T-helper 17 cell (primary cell): ENCODE data around the gene OR1M1. TPM values are rescaled to one million over a fixed set of nuclear protein-coding genes. Genes with fewer than 3 reads are reported as not detected.
"Not testable (repeated sequence)": the region's sequence is repeated elsewhere in the genome, so short reads cannot be mapped to it uniquely, and the experiment has no call there.

Experiments
- ATAC-seq: fragments of 150-1000 bp; cut with Tn5 transposase; 2 replicates; pipeline ENCODE4 v1.10.0; 2021; ENCODE audit warnings: mild to moderate bottlenecking, moderate library complexity
- DNase-seq, 3 donors: peaks; one replicate each; pipeline versions ENCODE4 v3.0.0 to v3.0.0-alpha.2; 2020 to 2021
- H3K9me3 ChIP-seq: one replicate; pipeline ENCODE4 v1.7.0; 2013; ENCODE audit warnings: low read length, mild to moderate bottlenecking; ENCODE audit not compliant: control insufficient read depth, poor library complexity, severe bottlenecking
- H3K27ac Mint-ChIP-seq: one replicate; pipeline ENCODE4 v1.8.0; 2022; ENCODE audit warnings: mild to moderate bottlenecking, moderate library complexity, mixed read lengths
- H3K27me3 Mint-ChIP-seq: one replicate; pipeline ENCODE4 v1.8.0; 2022; ENCODE audit warnings: mixed read lengths
- H3K36me3 Mint-ChIP-seq: one replicate; pipeline ENCODE4 v1.8.0; 2022; ENCODE audit warnings: low read depth, mixed read lengths
- H3K4me1 Mint-ChIP-seq: one replicate; pipeline ENCODE4 v1.8.0; 2022; ENCODE audit warnings: mild to moderate bottlenecking, mixed read lengths
- H3K4me3 Mint-ChIP-seq: one replicate; pipeline ENCODE4 v1.8.0; 2022; ENCODE audit warnings: mild to moderate bottlenecking, moderate library complexity, mixed read lengths
- total RNA-seq, 4 donors: library from RNA in 2 of 4; stranded (reverse) in 2 of 4; gene quantifications; one replicate each; pipeline ENCODE4 v1.2.3 and lab custom pipeline; 2022 to 2026

OR1M1 gene
- not detected for total RNA-seq
- 0 reads per million in 2 donors for total RNA-seq (lab: John Stamatoyannopoulos, UW)

GRCh38 chr19:9086761-9087160 lies at the start of gene OR1M1:
OR1M1 (plus strand) TSS chr19:9087061; CDS start chr19:9093245, 6,184 bp downstream.
- no peaks in the 10 kb centered on the region for H3K9me3 ChIP-seq
- no peaks in the 10 kb centered on the region for H3K36me3 Mint-ChIP-seq
- ATAC-seq (no peak), DNase-seq (no peak)
- no peak within 1 kb of the TSS for H3K27ac Mint-ChIP-seq
- peaks cover 28% of the 10 kb centered on the region for H3K27me3 Mint-ChIP-seq
- no peak within 1 kb of the TSS for H3K4me3 Mint-ChIP-seq
- no peaks in the 10 kb centered on the region for H3K4me1 Mint-ChIP-seq

GRCh38 chr19:9037400-9038062 lies 49.3 kb upstream of the OR1M1 start:
- DNase-seq (no peak), ATAC-seq (no peak)
- Mint-ChIP-seq H3K4me1 (no peaks in the 10 kb centered on the region), H3K27me3 (peaks cover 33% of the 10 kb centered on the region), H3K27ac (no peak overlapping the region), H3K36me3 (peaks cover 4% of the 10 kb centered on the region), H3K4me3 (no peak overlapping the region)
- no peaks in the 10 kb centered on the region for H3K9me3 ChIP-seq

DNA sequence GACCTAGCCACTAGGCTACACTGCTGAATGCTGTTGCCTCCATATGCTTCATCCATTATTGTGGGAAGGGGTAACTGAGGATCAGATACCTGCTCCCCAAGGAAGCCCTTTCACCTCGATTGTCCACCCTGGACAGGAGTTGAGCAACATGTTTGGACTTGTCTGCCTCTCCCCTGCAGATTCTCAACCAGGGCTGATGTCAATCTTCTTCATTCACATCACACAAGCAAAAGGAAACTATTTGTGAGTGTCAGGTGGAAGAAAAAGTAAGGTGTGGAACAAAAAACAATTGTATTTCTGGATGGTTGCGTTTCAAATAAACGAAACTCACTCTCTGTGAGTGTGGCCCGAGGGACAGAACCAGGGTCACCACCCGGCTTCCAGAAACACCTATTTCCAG lies 47.1 kb upstream of the OR1M1 start:
- Mint-ChIP-seq H3K4me1 (no peaks in the 10 kb centered on the region), H3K4me3 (no peak overlapping the region), H3K27ac (no peak overlapping the region), H3K36me3 (peaks cover 4% of the 10 kb centered on the region), H3K27me3 (peaks cover 40% of the 10 kb centered on the region)
- no peak for ATAC-seq
- H3K9me3 ChIP-seq: no peaks in the 10 kb centered on the region
- no peak for DNase-seq

DNA sequence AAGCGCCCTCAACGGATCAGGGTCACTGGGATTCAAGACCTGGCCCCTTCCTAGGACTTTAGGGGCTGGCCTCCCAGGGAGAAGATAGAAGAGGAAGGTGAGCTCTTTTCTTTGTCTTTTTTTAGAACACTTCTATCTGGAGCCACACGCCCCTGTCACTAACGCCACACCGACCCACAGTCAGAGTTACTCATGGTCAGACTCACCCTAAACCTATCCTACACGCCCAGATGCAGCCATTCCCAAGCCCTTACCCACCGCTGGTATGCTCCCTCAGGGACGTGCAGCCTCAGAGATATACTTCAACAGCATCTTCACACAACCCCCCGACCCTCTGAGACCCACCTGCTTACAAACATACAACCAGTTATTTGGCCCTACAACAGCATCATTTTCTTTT lies 46.7 kb upstream of the OR1M1 start:
- Mint-ChIP-seq H3K27me3 (peaks cover 36% of the 10 kb centered on the region), H3K27ac (no peak overlapping the region), H3K36me3 (peaks cover 4% of the 10 kb centered on the region), H3K4me3 (no peak overlapping the region), H3K4me1 (no peaks in the 10 kb centered on the region)
- DNase-seq (no peak), ATAC-seq (no peak)
- no peaks in the 10 kb centered on the region for H3K9me3 ChIP-seq

DNA sequence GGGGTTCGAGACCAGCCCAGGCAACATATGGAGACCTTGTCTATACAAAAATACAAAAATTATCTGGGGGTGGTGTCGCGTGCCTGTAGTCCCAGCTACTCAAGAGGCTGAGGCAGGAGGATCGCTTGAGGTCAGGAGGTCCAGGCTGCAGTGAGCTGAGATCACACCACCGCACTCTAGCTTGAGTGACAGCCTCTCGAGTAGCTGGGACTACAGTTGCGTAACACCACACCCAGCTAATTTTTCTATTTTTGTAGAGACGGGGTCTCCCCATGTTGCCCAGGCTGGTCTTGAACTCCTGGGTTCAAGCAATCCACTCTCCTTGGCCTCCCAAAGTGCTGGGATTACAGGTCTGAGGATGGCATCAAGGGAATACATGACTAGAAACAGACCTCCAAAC lies 45.8 kb upstream of the OR1M1 start:
- Mint-ChIP-seq H3K27ac (no peak overlapping the region), H3K4me1 (no peaks in the 10 kb centered on the region), H3K4me3 (no peak overlapping the region), H3K27me3 (peaks cover 32% of the 10 kb centered on the region), H3K36me3 (peaks cover 6% of the 10 kb centered on the region)
- no peaks in the 10 kb centered on the region for H3K9me3 ChIP-seq
- no peak for DNase-seq
- ATAC-seq: no peak

GRCh38 chr19:9043524-9043923 lies 43.3 kb upstream of the OR1M1 start:
- Mint-ChIP-seq H3K36me3 (peaks cover 3% of the 10 kb centered on the region), H3K27ac (no peak overlapping the region), H3K4me1 (no peaks in the 10 kb centered on the region), H3K4me3 (no peak overlapping the region), H3K27me3 (peaks cover 30% of the 10 kb centered on the region)
- H3K9me3 ChIP-seq: no peaks in the 10 kb centered on the region
- DNase-seq: no peak
- ATAC-seq: no peak

DNA sequence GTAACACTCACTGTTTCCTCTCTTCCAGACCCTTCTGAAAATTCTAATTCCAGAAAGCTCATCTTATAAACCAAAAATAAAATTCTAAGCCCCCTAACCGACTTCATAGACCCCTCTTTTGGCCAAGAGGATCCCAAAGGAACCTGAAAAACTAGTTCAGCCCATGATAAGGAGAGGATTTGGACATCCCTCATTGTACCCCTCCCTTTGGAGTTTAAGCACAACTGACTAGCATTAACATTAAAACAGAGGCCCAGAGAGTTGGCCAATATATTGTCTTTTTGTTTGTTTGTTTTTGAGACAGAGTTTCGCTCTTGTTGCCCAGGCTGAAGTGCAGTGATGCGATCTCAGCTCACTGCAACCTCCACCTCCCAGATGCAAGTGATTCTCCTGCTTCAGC lies 42.4 kb upstream of the OR1M1 start:
- H3K9me3 ChIP-seq: no peaks in the 10 kb centered on the region
- peaks cover 30% of the 10 kb centered on the region for H3K27me3 Mint-ChIP-seq
- peaks cover 3% of the 10 kb centered on the region for H3K36me3 Mint-ChIP-seq
- H3K4me3 Mint-ChIP-seq: no peak overlapping the region
- H3K27ac Mint-ChIP-seq: no peak overlapping the region
- DNase-seq: no peak
- no peaks in the 10 kb centered on the region for H3K4me1 Mint-ChIP-seq
- ATAC-seq: no peak

DNA sequence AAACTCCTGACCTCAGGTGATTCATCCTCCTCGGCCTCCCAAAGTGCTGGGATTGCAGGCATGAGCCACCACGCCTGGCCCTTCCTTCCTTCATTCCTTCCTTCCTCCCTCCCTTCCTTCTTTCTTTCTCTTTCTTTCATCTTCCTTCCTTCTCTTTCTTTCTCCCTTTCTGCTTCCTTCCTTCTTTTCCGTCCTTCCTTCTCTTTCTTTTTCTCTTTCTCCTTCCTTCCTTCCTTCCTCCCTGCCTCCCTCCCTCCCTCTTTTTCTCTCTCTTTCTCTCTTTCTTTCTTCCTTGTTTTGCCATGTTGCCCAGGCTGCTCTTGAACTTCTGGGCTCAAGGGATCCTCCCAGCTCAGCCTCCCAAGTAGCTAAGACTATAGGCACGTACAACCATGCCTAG lies 40.2 kb upstream of the OR1M1 start:
- H3K36me3 Mint-ChIP-seq: peaks cover 3% of the 10 kb centered on the region
- ATAC-seq: no peak
- DNase-seq: no peak
- H3K9me3 ChIP-seq: no peaks in the 10 kb centered on the region
- no peak overlapping the region for H3K4me3 Mint-ChIP-seq
- peaks cover 25% of the 10 kb centered on the region for H3K27me3 Mint-ChIP-seq
- no peaks in the 10 kb centered on the region for H3K4me1 Mint-ChIP-seq
- H3K27ac Mint-ChIP-seq: no peak overlapping the region

DNA sequence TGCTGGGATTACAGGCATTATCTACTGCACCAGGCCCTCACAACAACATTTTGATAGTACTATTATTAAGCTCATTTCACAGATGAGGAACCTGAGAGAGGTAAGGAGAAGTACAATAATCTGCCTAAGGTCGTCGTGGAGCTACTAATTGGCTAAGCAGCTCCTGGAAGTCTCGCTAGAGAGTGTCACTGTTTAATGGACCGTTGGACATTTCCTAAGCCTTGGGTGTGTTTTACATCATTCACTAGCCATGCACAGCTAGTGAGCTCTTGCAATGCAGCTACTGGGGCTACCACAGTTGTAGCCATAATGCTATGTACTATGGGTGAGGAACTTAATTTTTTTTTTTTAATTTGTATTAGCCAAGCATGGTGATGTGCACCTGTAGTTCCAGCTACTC lies 34.0 kb upstream of the OR1M1 start:
- Mint-ChIP-seq H3K27me3 (no peaks in the 10 kb centered on the region), H3K36me3 (no peaks in the 10 kb centered on the region), H3K4me3 (no peak overlapping the region), H3K27ac (no peak overlapping the region), H3K4me1 (no peaks in the 10 kb centered on the region)
- DNase-seq (no peak), ATAC-seq (no peak)
- H3K9me3 ChIP-seq: no peaks in the 10 kb centered on the region

- not testable (repeated sequence) for H3K27me3 Mint-ChIP-seq, H3K27ac Mint-ChIP-seq, ATAC-seq, H3K4me1 Mint-ChIP-seq, H3K4me3 Mint-ChIP-seq, DNase-seq, H3K36me3 Mint-ChIP-seq, H3K9me3 ChIP-seq
Observed at GRCh38 chr19:9053674-9054073, 33.2 kb upstream of the OR1M1 start.

- no peaks in the 10 kb centered on the region for H3K9me3 ChIP-seq
- DNase-seq (no peak), ATAC-seq (no peak)
- Mint-ChIP-seq H3K4me3 (no peak overlapping the region), H3K4me1 (no peaks in the 10 kb centered on the region), H3K36me3 (no peaks in the 10 kb centered on the region), H3K27ac (no peak overlapping the region), H3K27me3 (no peaks in the 10 kb centered on the region)
Observed at GRCh38 chr19:9054207-9054606, 32.7 kb upstream of the OR1M1 start.

DNA sequence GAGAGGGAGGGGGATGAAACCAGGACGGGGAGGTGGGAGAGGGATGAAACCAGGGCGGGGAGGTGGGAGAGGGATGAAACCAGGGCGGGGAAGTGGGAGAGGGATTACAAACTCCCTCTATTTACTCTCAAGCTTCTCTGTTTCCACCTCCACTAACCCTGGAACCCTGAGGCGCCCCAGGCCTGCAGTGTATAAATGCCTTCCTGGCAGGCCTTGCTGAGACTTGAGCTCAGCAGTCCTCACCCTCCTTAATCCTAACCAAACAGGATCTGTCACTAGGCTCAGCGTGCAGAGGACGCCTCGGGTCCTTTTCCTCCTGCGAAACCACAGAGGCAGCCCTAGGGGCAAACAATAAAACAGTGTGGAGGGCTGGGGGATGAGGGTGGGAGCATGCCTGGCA lies 32.1 kb upstream of the OR1M1 start:
- no peak overlapping the region for H3K4me3 Mint-ChIP-seq
- no peak for DNase-seq
- no peak for ATAC-seq
- no peaks in the 10 kb centered on the region for H3K4me1 Mint-ChIP-seq
- no peaks in the 10 kb centered on the region for H3K27me3 Mint-ChIP-seq
- no peaks in the 10 kb centered on the region for H3K9me3 ChIP-seq
- H3K27ac Mint-ChIP-seq: no peak overlapping the region
- H3K36me3 Mint-ChIP-seq: no peaks in the 10 kb centered on the region

GRCh38 chr19:9056131-9056530 lies 30.7 kb upstream of the OR1M1 start:
- not testable (repeated sequence) for H3K27ac Mint-ChIP-seq, H3K27me3 Mint-ChIP-seq, DNase-seq, H3K36me3 Mint-ChIP-seq, H3K4me1 Mint-ChIP-seq, H3K4me3 Mint-ChIP-seq, ATAC-seq, H3K9me3 ChIP-seq

GRCh38 chr19:9057505-9058258 lies 29.2 kb upstream of the OR1M1 start:
- Mint-ChIP-seq H3K36me3 (no peaks in the 10 kb centered on the region), H3K4me3 (no peak overlapping the region), H3K27me3 (no peaks in the 10 kb centered on the region), H3K27ac (no peak overlapping the region), H3K4me1 (no peaks in the 10 kb centered on the region)
- no peak for DNase-seq
- no peaks in the 10 kb centered on the region for H3K9me3 ChIP-seq
- ATAC-seq: no peak
